Naive thymus-derived CD8-positive, alpha-beta T cell (primary cell): ENCODE data around the gene APCDD1L. TPM values are rescaled to one million over a fixed set of nuclear protein-coding genes. Genes with fewer than 3 reads are reported as not detected.

Experiments used
- ATAC-seq, 2 donors: fragments of 150-1000 bp; cut with Tn5 transposase in 1 of 2; sonication (Bioruptor Pico), chemical (Tn5 transposase) in 1 of 2; 1 replicate in 1 of 2; 2 replicates in 1 of 2; pipeline ENCODE4 v1.10.0; 2021; ENCODE audit warnings: mild to moderate bottlenecking in 2 of 2, moderate library complexity in 2 of 2
- POLR2A ChIA-PET: fragments of 350-600 bp; sonication (Branson Sonifier 250); formaldehyde crosslinking; loops from one replicate; lab custom pipeline; 2021; ENCODE audit warnings: antibody characterized with exemption; lab: Charles Lee
- DNase-seq, 10 donors: peaks; one replicate each; pipeline versions ENCODE4 v3.0.0 to v3.0.0-alpha.2; 2020 to 2022
- H3K27ac Mint-ChIP-seq, 10 donors: one replicate each; pipeline ENCODE4 v1.8.0; 2020 to 2022; ENCODE audit warnings: mild to moderate bottlenecking in 10 of 10, mixed read lengths in 10 of 10, moderate library complexity in 4 of 10, inconsistent platforms in 1 of 10
- H3K27me3 Mint-ChIP-seq, 5 donors: one replicate each; pipeline ENCODE4 v1.8.0; 2021 to 2022; ENCODE audit warnings: mixed read lengths in 5 of 5
- H3K36me3 Mint-ChIP-seq, 3 donors: one replicate each; pipeline ENCODE4 v1.8.0; 2020 to 2022; ENCODE audit warnings: mixed read lengths in 3 of 3, mild to moderate bottlenecking in 2 of 3, inconsistent platforms in 1 of 3
- H3K4me1 Mint-ChIP-seq, 4 donors: one replicate each; pipeline ENCODE4 v1.8.0; 2021 to 2022; ENCODE audit warnings: mixed read lengths in 4 of 4
- H3K4me3 Mint-ChIP-seq, 10 donors: one replicate each; pipeline ENCODE4 v1.8.0; 2020 to 2022; ENCODE audit warnings: mild to moderate bottlenecking in 10 of 10, mixed read lengths in 10 of 10, moderate library complexity in 6 of 10, inconsistent platforms in 1 of 10
- H3K9me3 Mint-ChIP-seq, 9 donors: one replicate each; pipeline ENCODE4 v1.8.0; 2020 to 2022; ENCODE audit warnings: mixed read lengths in 9 of 9, mild to moderate bottlenecking in 3 of 9, inconsistent platforms in 1 of 9, moderate library complexity in 1 of 9
- polyA plus RNA-seq, 3 donors: library from polyadenylated mRNA; unstranded; fragments of 300-500 nt; fragmentation: Illumina TruSeq; gene quantifications; one replicate each; pipeline ENCODE4 v1.2.3, GENCODE V29; 2021
- total RNA-seq, 8 experiments: library from RNA in 2 of 8; stranded (reverse) in 2 of 8; gene quantifications; one replicate each; pipeline ENCODE4 v1.2.3 and lab custom pipeline; 2021 to 2026

The APCDD1L gene
- not detected for total RNA-seq
- polyA plus RNA-seq = under 1 TPM in 1 of 3 donors, not detected in 2; 0.48 TPM
- 0 to 0.08 (median 0) reads per million in 6 experiments for total RNA-seq (lab: John Stamatoyannopoulos, UW)

DNA sequence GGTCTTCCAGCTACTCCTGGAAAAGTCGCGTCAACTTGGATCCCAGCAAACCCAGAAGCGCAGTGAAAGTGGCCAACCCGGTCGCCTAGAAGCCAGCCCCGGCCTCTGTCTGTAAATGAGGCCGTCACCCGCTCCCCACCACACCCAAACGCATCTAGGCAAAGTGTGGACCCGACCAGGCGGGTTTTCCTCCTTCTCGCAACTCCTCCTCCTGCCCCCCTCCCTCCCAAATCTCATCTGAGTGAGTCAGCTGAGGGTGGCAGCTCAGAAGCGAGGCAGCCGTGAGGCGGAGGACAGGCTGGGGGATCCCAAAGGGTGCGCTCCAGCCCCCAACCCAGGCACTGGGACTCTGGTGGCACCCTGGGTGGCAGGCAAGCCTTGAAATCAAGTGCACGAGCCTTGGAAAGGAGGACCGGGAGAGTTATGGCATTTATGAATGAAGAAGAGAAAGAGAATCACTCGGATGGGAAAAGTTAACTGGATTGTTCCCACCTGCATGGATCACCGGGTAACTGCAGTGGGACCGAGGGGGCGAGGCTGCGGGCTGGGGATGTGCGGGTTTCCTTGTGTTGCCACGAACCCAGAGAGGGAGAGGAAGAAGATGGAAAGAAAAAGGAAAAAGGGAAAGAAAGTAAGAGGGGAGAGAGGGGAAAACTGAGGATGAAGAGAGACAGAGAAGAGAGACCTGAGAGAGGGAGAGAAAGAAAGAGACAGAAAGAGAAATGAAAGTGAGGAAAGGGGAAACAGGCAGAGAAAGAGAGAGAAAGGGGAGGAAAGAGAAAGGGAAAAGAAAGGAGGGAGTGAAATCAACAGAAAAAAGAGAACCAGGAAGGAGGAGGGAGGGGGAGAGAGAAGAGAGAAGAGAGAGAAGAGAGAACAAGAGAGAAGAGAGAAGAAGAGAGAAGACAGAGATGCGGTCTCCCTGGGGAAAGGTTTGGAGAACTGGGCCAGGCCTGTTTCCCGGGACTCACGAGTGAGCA is at the start of gene APCDD1L:
Gene APCDD1L, minus strand, starts transcription at position 167 of the 980 bp plus-strand sequence. CDS start 692 bp downstream, outside the sequence.
- no peak for ATAC-seq
- peak within 1 kb of the TSS in 1 of 10 donors; percentile 40 for H3K27ac Mint-ChIP-seq
- no peaks in the 10 kb centered on the region for H3K9me3 Mint-ChIP-seq

DNA sequence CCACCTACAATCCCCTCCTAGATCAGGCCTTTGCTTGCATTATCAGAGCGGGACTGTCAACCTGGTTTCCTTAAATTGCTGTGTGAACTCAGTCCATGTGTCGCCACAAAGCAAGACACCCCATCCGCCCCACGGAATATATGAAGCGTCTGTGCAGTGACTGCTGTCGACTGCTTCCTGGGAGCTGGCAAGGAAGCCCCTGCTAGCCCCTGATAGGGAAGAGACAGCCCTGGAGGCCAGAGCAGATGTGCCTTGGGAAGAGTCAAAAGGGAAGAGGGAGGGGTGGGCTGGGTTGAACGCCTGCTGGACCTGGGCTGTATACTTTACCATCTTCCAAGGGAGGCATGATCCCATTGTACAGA is 44.1 kb upstream of the APCDD1L start:
- no peak overlapping the region for H3K4me3 Mint-ChIP-seq

More for the DNA sequence above, at the start of gene APCDD1L:
- H3K27me3 Mint-ChIP-seq = peaks cover 15 to 62% (median 31%) of the 10 kb centered on the region in 5 donors
- POLR2A ChIA-PET = no interaction called here
- peaks cover 0 to 4% (median 2%) of the 10 kb centered on the region in 4 donors for H3K4me1 Mint-ChIP-seq
- no peak for DNase-seq
- peaks cover 0 to 2% (median 0%) of the 10 kb centered on the region in 3 donors for H3K36me3 Mint-ChIP-seq
- peak within 1 kb of the TSS in 1 of 10 donors; percentile 38 for H3K4me3 Mint-ChIP-seq

DNA sequence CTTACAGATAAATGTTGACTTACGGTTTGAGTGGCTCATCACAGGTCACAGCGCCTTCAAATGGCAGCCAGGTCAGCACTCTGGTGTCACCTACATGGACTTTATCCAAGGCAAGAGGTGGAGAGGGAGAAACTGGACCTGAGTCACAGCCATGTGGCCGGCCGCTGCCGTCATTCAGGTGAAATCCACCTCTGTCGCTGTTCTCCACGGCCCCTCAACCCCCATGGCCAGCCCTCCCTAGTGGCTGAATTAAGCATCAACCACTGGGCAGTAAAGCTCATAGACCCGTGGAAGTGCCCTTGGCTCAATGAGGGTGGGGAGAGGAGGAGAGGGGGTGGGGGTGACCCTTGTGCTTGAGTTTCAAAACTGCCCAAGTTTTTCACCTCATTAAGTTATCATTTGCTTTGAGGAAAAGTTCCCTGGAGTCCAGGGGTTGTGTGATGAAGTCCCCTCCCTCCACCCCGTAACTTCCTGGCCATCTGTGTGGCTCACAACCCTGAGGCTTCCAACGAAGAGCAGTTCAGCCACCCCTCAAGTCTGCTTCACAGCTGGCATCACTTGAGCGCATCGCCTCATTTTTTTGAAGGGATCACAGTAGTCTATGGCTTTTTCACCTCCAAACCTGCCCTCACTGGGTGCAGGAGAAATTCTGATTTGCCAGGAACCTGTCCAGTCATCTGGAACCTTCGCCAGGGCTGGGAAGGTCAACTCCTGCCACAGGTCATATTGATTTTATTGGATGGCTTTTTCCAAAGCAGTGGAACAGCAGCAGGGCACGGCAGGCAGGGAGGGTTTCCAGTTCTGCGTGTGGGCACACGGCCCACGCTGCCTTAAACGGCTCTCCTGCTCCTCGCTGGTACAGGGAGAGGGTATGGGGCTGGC is 43.5 kb upstream of the APCDD1L start:
- peaks cover 0 to 9% (median 0%) of the 10 kb centered on the region in 9 donors for H3K9me3 Mint-ChIP-seq
- DNase-seq (no peak), ATAC-seq (no peak)
- H3K4me3 Mint-ChIP-seq = no peak overlapping the region
- POLR2A ChIA-PET = no interaction called here
- peaks cover 0 to 6% (median 0%) of the 10 kb centered on the region in 3 donors for H3K36me3 Mint-ChIP-seq
- H3K4me1 Mint-ChIP-seq = peaks cover 0 to 4% (median 0%) of the 10 kb centered on the region in 4 donors
- no peak overlapping the region for H3K27ac Mint-ChIP-seq
- peaks cover 2 to 29% (median 14%) of the 10 kb centered on the region in 5 donors for H3K27me3 Mint-ChIP-seq

More for the DNA sequence above, 44.1 kb upstream of the APCDD1L start:
- ATAC-seq = no peak
- Mint-ChIP-seq H3K27ac (no peak overlapping the region), H3K9me3 (peaks cover 0 to 10% (median under 1%) of the 10 kb centered on the region in 9 donors), H3K27me3 (peaks cover 2 to 25% (median 14%) of the 10 kb centered on the region in 5 donors), H3K36me3 (peaks cover 0 to 7% (median 0%) of the 10 kb centered on the region in 3 donors), H3K4me1 (peaks cover 0 to 4% (median 0%) of the 10 kb centered on the region in 4 donors)
- POLR2A ChIA-PET = no interaction called here
- DNase-seq = no peak

GRCh38 chr20:58557733-58558342 is 42.6 kb upstream of the APCDD1L start:
- H3K36me3 Mint-ChIP-seq = no peaks in the 10 kb centered on the region
- no peak overlapping the region for H3K4me3 Mint-ChIP-seq
- DNase-seq (no peak), ATAC-seq (no peak)
- peaks cover 0 to 3% (median 0%) of the 10 kb centered on the region in 9 donors for H3K9me3 Mint-ChIP-seq
- POLR2A ChIA-PET = no interaction called here
- no peak overlapping the region for H3K27ac Mint-ChIP-seq
- H3K4me1 Mint-ChIP-seq = peaks cover 0 to 4% (median 0%) of the 10 kb centered on the region in 4 donors
- H3K27me3 Mint-ChIP-seq = peaks cover 2 to 30% (median 14%) of the 10 kb centered on the region in 5 donors

GRCh38 chr20:58556961-58557360 is 41.8 kb upstream of the APCDD1L start:
- no peak for ATAC-seq
- Mint-ChIP-seq H3K9me3 (peaks cover 0 to 3% (median 0%) of the 10 kb centered on the region in 9 donors), H3K4me3 (no peak overlapping the region), H3K27ac (no peak overlapping the region), H3K36me3 (no peaks in the 10 kb centered on the region), H3K4me1 (peaks cover 0 to 4% (median 0%) of the 10 kb centered on the region in 4 donors), H3K27me3 (peaks cover 2 to 39% (median 14%) of the 10 kb centered on the region in 5 donors)
- POLR2A ChIA-PET = no interaction called here
- no peak for DNase-seq

DNA sequence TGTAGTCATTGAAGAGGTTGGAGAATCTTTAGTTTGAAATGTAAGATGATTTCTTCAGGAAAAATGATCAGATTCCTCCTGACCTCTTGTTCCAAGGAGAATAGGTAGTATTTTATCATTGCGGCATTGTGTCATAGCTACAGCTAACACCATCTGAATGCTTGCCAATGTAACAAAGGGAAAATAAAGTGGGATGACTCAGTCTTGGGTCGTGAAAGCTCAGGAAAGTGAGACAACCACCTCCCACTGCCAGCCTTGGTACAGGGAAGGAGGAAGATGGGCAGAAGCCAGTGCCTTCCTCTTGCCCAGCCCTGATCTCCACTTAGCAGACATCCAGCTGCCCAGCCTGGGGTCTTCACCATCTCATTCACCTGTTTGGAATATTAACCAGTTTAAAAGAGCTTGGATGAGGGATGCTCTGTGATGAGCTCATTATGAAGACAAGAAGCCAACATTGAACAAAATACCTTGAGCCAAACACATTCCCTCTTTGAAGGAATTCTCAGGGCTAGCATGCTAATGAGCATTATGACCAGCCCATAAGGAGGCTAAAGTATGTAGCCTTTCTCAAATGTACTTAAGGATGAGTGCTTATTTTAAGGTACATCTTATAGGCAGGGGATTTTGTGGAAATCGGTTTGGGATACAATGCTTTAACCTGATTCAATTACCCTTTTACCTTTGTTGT is 40.0 kb upstream of the APCDD1L start:
- Mint-ChIP-seq H3K27ac (no peak overlapping the region), H3K4me1 (peaks cover 0 to 4% (median 0%) of the 10 kb centered on the region in 4 donors), H3K4me3 (no peak overlapping the region), H3K27me3 (peaks cover 2 to 44% (median 17%) of the 10 kb centered on the region in 5 donors), H3K36me3 (no peaks in the 10 kb centered on the region), H3K9me3 (no peaks in the 10 kb centered on the region)
- no peak for DNase-seq
- no peak for ATAC-seq
- POLR2A ChIA-PET = no interaction called here

- Mint-ChIP-seq H3K27me3 (peaks cover 2 to 45% (median 17%) of the 10 kb centered on the region in 5 donors), H3K36me3 (no peaks in the 10 kb centered on the region), H3K4me1 (peaks cover 0 to 4% (median 0%) of the 10 kb centered on the region in 4 donors), H3K27ac (no peak overlapping the region), H3K9me3 (no peaks in the 10 kb centered on the region), H3K4me3 (no peak overlapping the region)
- DNase-seq = no peak
- ATAC-seq = no peak
- POLR2A ChIA-PET = no interaction called here
These were observed 39.3 kb upstream of the APCDD1L start for GRCh38 chr20:58554541-58554940.

GRCh38 chr20:58553841-58554240 is 38.6 kb upstream of the APCDD1L start:
- no peaks in the 10 kb centered on the region for H3K9me3 Mint-ChIP-seq
- ATAC-seq (no peak), DNase-seq (no peak)
- no peak overlapping the region for H3K4me3 Mint-ChIP-seq
- H3K4me1 Mint-ChIP-seq = peaks cover 0 to 4% (median 0%) of the 10 kb centered on the region in 4 donors
- H3K27ac Mint-ChIP-seq = no peak overlapping the region
- peaks cover 2 to 52% (median 20%) of the 10 kb centered on the region in 5 donors for H3K27me3 Mint-ChIP-seq
- POLR2A ChIA-PET = no interaction called here
- no peaks in the 10 kb centered on the region for H3K36me3 Mint-ChIP-seq

DNA sequence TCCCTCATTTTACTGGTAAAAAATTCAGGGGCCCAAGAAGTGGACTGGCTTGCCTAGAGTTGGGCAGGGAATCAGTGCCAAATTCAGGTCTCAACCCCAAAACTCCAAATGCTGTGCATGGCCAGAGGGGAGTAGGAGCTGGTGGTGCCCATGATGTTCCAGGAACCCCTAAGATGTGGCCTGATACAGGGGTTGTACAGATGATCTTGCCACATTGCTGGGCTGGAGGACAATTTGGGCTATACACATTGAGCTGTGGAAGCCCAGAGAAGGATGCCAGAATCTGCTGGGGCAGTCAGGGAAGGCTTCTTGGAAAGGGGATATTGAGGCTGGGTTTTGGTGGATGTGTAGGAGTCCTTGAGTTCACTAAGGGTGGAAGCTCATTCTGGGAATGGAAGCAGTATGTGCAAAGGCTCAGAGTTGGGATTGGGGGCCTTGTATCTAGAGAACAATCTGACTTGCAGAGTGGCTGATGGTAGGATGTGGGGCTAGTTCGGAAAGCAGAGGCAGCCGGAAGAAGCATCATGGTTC is 38.0 kb upstream of the APCDD1L start:
- H3K9me3 Mint-ChIP-seq = no peaks in the 10 kb centered on the region
- peaks cover 2 to 58% (median 20%) of the 10 kb centered on the region in 5 donors for H3K27me3 Mint-ChIP-seq
- DNase-seq (no peak), ATAC-seq (no peak)
- H3K4me1 Mint-ChIP-seq = peaks cover 0 to 4% (median 0%) of the 10 kb centered on the region in 4 donors
- no peak overlapping the region for H3K4me3 Mint-ChIP-seq
- POLR2A ChIA-PET = interaction anchor here (0.6 kb wide), 1 partner anchor 65 kb away, joined by 6 read pairs; no protein-coding TSS in a partner anchor
- no peaks in the 10 kb centered on the region for H3K36me3 Mint-ChIP-seq
- peak overlapping the region in 1 of 10 donors; percentile 1 for H3K27ac Mint-ChIP-seq

GRCh38 chr20:58552366-58552934 is 37.3 kb upstream of the APCDD1L start:
- H3K27me3 Mint-ChIP-seq = peaks cover 2 to 63% (median 19%) of the 10 kb centered on the region in 5 donors
- H3K4me3 Mint-ChIP-seq = no peak overlapping the region
- H3K4me1 Mint-ChIP-seq = peaks cover 0 to 4% (median 0%) of the 10 kb centered on the region in 4 donors
- POLR2A ChIA-PET = interaction anchor here (0.6 kb wide), 1 partner anchor 66 kb away, joined by 6 read pairs; no protein-coding TSS in a partner anchor
- DNase-seq (no peak), ATAC-seq (no peak)
- no peaks in the 10 kb centered on the region for H3K36me3 Mint-ChIP-seq
- H3K27ac Mint-ChIP-seq = no peak overlapping the region
- H3K9me3 Mint-ChIP-seq = no peaks in the 10 kb centered on the region

GRCh38 chr20:58551631-58552030 is 36.4 kb upstream of the APCDD1L start:
- POLR2A ChIA-PET = no interaction called here
- H3K4me3 Mint-ChIP-seq = no peak overlapping the region
- no peak for ATAC-seq
- no peak overlapping the region for H3K27ac Mint-ChIP-seq
- peaks cover 2 to 60% (median 13%) of the 10 kb centered on the region in 5 donors for H3K27me3 Mint-ChIP-seq
- no peaks in the 10 kb centered on the region for H3K9me3 Mint-ChIP-seq
- H3K4me1 Mint-ChIP-seq = no peaks in the 10 kb centered on the region
- no peaks in the 10 kb centered on the region for H3K36me3 Mint-ChIP-seq
- no peak for DNase-seq
